GM18951 (cell line): ENCODE data around the gene TVP23B.
"Not testable (repeated sequence)": the region's sequence is repeated elsewhere in the genome, so short reads cannot be mapped to it uniquely, and the experiment has no call there.

Experiments
- POLR2A ChIP-seq: IDR thresholded peaks from 4 replicates; pipeline ENCODE4 v1.6.1; 2011; ENCODE audit warnings: mild to moderate bottlenecking; ENCODE audit not compliant: insufficient read length, insufficient read depth; ENCODE audit errors: extremely low read depth
- in situ Hi-C: fragments of 300-500 bp; cut with MboI; formaldehyde crosslinking; loops from one replicate; pipeline ENCODE4 v1.12.0; 2022; ENCODE audit warnings: low sequenced_read_pairs, mixed read lengths, inconsistent platforms; ENCODE audit not compliant: unreplicated experiment

The TVP23B gene

GRCh38 chr17:18780991-18781718, at the start of gene TVP23B:
Gene TVP23B, plus strand, starts transcription at chr17:18781183. Its CDS starts 111 bp downstream, at chr17:18781294.
- in situ Hi-C loops: not testable (repeated sequence)
- peak; percentile 69 for TF ChIP-seq POLR2A

- in situ Hi-C loops: not testable (repeated sequence)
Observed at GRCh38 chr17:18732438-18732837, 48.5 kb upstream of the TVP23B start.

- in situ Hi-C loops: not testable (repeated sequence)
Observed at GRCh38 chr17:18733350-18733749, 47.6 kb upstream of the TVP23B start.

GRCh38 chr17:18739616-18740391, 41.2 kb upstream of the TVP23B start:
- in situ Hi-C loops: not testable (repeated sequence)

- in situ Hi-C loops: not testable (repeated sequence)
Observed at GRCh38 chr17:18741228-18741627, 39.8 kb upstream of the TVP23B start.

GRCh38 chr17:18743699-18744421, 37.1 kb upstream of the TVP23B start, which contains the start of gene FBXW10:
Gene FBXW10, plus strand, starts transcription at chr17:18744054. Its CDS starts 191 bp downstream, at chr17:18744245.
- in situ Hi-C loops: not testable (repeated sequence)

GRCh38 chr17:18744726-18745125, 36.3 kb upstream of the TVP23B start:
- in situ Hi-C loops: not testable (repeated sequence)

- in situ Hi-C loops: not testable (repeated sequence)
Observed at GRCh38 chr17:18746551-18746950, 34.4 kb upstream of the TVP23B start.

- in situ Hi-C loops: not testable (repeated sequence)
Observed at GRCh38 chr17:18747501-18747900, 33.5 kb upstream of the TVP23B start.

- in situ Hi-C loops: not testable (repeated sequence)
Observed at GRCh38 chr17:18750242-18750641, 30.7 kb upstream of the TVP23B start.

- in situ Hi-C loops: not testable (repeated sequence)
Observed at GRCh38 chr17:18753829-18754409, 27.1 kb upstream of the TVP23B start.

- in situ Hi-C loops: not testable (repeated sequence)
Observed at GRCh38 chr17:18755969-18756368, 25.0 kb upstream of the TVP23B start.

- in situ Hi-C loops: not testable (repeated sequence)
Observed at GRCh38 chr17:18757368-18758044, 23.5 kb upstream of the TVP23B start.

GRCh38 chr17:18758344-18758743, 22.6 kb upstream of the TVP23B start:
- in situ Hi-C loops: not testable (repeated sequence)

- in situ Hi-C loops: not testable (repeated sequence)
Observed at GRCh38 chr17:18760221-18760620, 20.8 kb upstream of the TVP23B start.

- in situ Hi-C loops: not testable (repeated sequence)
Observed at GRCh38 chr17:18770572-18770971, 10.4 kb upstream of the TVP23B start.

- in situ Hi-C loops: not testable (repeated sequence)
Observed at GRCh38 chr17:18771066-18771465, 9.9 kb upstream of the TVP23B start.
